Endothelial cell of umbilical vein (primary cell): ENCODE measurements around the gene GLOD4. TPM values are rescaled to one million over a fixed set of nuclear protein-coding genes. Genes with fewer than 3 reads are reported as not detected.
"Not testable (repeated sequence)": the region's sequence is repeated elsewhere in the genome, so short reads cannot be mapped to it uniquely, and the experiment has no call there.

Experiments
- BruUV-seq: library from RNA; stranded (reverse); fragments of 400-500 nt; replicated peaks from 2 replicates; lab custom pipeline; 2021; lab: Mats Ljungman, UMichigan
- CTCF ChIA-PET: fragments of 300-600, 350-600 bp; sonication (Branson Sonifier 250); formaldehyde crosslinking; loops from one replicate; lab custom pipeline; 2021; ENCODE audit warnings: antibody characterized with exemption, inconsistent platforms; lab: Charles Lee
- POLR2A ChIA-PET: fragments of 300-600, 350-600 bp; sonication (Branson Sonifier 250); formaldehyde crosslinking; loops from one replicate; lab custom pipeline; 2021; ENCODE audit warnings: antibody characterized with exemption, inconsistent platforms; lab: Charles Lee
- DNase-seq: peaks from one replicate; pipeline ENCODE4 v3.0.0-alpha.2; 2011; ENCODE audit warnings: low read depth, low spot score
- FAIRE-seq: peaks from 2 replicates; lab custom pipeline; 2011; peaks lifted over from hg19 to GRCh38; lab: Jason Lieb, UNC
- H2AFZ ChIP-seq: 2 replicates; pipeline ENCODE4 v1.6.0; 2012; ENCODE audit warnings: low read depth, low read length, control low read depth, inconsistent platforms
- H3K27ac ChIP-seq: 2 replicates; pipeline ENCODE4 v1.5.1; 2011; ENCODE audit warnings: low read depth, mild to moderate bottlenecking, control low read depth, low read length, moderate library complexity; ENCODE audit not compliant: insufficient read depth
- H3K27me3 ChIP-seq, 2 experiments: 2 replicates each; pipeline versions ENCODE4 v1.6.0 to v1.6.1; 2011; ENCODE audit warnings: low read length in 2 of 2, mixed read lengths in 1 of 2; ENCODE audit not compliant: control insufficient read depth in 2 of 2, insufficient read depth in 2 of 2
- H3K36me3 ChIP-seq, 2 experiments: 2 replicates in 1 of 2; 3 replicates in 1 of 2; pipeline ENCODE4 v1.5.1; 2011; ENCODE audit warnings: low read length in 2 of 2, mild to moderate bottlenecking in 1 of 2, moderate library complexity in 1 of 2; ENCODE audit not compliant: control insufficient read depth in 2 of 2, insufficient read depth in 2 of 2; ENCODE audit errors: extremely low read depth in 1 of 2
- H3K4me1 ChIP-seq: 3 replicates; pipeline ENCODE4 v1.5.1; 2011; ENCODE audit warnings: mild to moderate bottlenecking, low read length; ENCODE audit not compliant: control insufficient read depth, insufficient read depth; ENCODE audit errors: extremely low read depth
- H3K4me2 ChIP-seq: 2 replicates; pipeline ENCODE4 v1.6.1; 2011; ENCODE audit warnings: low read length, control low read depth, mixed read lengths; ENCODE audit not compliant: insufficient read depth
- H3K4me3 ChIP-seq, 3 experiments: fragments of 200-600 bp in 1 of 3; sonication (generic), shearing (Covaris generic) in 1 of 3; replicated peaks in 1 of 3; 2 replicates each; pipeline ENCODE4 v1.5.1; 2011 to 2016; ENCODE audit warnings: control low read depth in 3 of 3, low read length in 3 of 3, mild to moderate bottlenecking in 2 of 3, inconsistent platforms in 1 of 3, low read depth in 1 of 3, moderate library complexity in 1 of 3; ENCODE audit not compliant: insufficient read depth in 1 of 3
- H3K79me2 ChIP-seq: 2 replicates; pipeline ENCODE4 v1.6.0; 2012; ENCODE audit warnings: low read length, inconsistent platforms; ENCODE audit not compliant: control insufficient read depth, insufficient read depth
- H3K9ac ChIP-seq: replicated peaks from 2 replicates; pipeline ENCODE3; 2011; ENCODE audit warnings: low read length, control low read depth; ENCODE audit not compliant: insufficient read depth; ENCODE audit errors: extremely low read depth
- H3K9me1 ChIP-seq: replicated peaks from 3 replicates; pipeline ENCODE4 v1.6.0; 2011; ENCODE audit warnings: mild to moderate bottlenecking, low read length; ENCODE audit not compliant: control insufficient read depth, insufficient read depth; ENCODE audit errors: extremely low read depth
- H3K9me3 ChIP-seq: replicated peaks from 2 replicates; pipeline ENCODE4 v1.5.1; 2012; ENCODE audit warnings: low read length, inconsistent platforms; ENCODE audit not compliant: control insufficient read depth, insufficient read depth
- H4K20me1 ChIP-seq: replicated peaks from 2 replicates; pipeline ENCODE3; 2011; ENCODE audit warnings: mild to moderate bottlenecking, low read length; ENCODE audit not compliant: control insufficient read depth, insufficient read depth; ENCODE audit errors: extremely low read depth
- CTCF ChIP-seq, 2 donors: IDR thresholded peaks; 1 replicate in 1 of 2; 2 replicates in 1 of 2; pipeline ENCODE4 v1.5.1; 2011; ENCODE audit warnings: low read length in 2 of 2, mild to moderate bottlenecking in 2 of 2, moderate library complexity in 2 of 2, control low read depth in 1 of 2, inconsistent platforms in 1 of 2, low read depth in 1 of 2; ENCODE audit not compliant: insufficient read depth in 1 of 2; ENCODE audit errors: extremely low read depth in 1 of 2
- EZH2 ChIP-seq: IDR thresholded peaks from 2 replicates; pipeline ENCODE4 v1.6.1; 2012; ENCODE audit warnings: borderline replicate concordance, low read depth, mild to moderate bottlenecking, moderate library complexity, low read length, inconsistent platforms; ENCODE audit not compliant: severe bottlenecking
- FOS ChIP-seq: IDR thresholded peaks from 2 replicates; pipeline ENCODE4 v1.6.1; 2011; ENCODE audit warnings: mild to moderate bottlenecking, low read length, moderate library complexity, borderline replicate concordance; ENCODE audit not compliant: insufficient read depth
- GATA2 ChIP-seq: IDR thresholded peaks from 2 replicates; pipeline ENCODE4 v1.7.0; 2011; ENCODE audit warnings: low read depth, mild to moderate bottlenecking, moderate library complexity, mixed read lengths, low read length; ENCODE audit not compliant: insufficient read length, insufficient read depth
- JUN ChIP-seq: IDR thresholded peaks from 2 replicates; pipeline ENCODE4 v1.6.1; 2011; ENCODE audit warnings: borderline replicate concordance, low read depth; ENCODE audit not compliant: insufficient read length, insufficient read depth
- MAX ChIP-seq: IDR thresholded peaks from 2 replicates; pipeline ENCODE4 v1.6.1; 2011; ENCODE audit not compliant: insufficient read depth, insufficient read length
- MYC ChIP-seq: IDR thresholded peaks from one replicate; pipeline ENCODE4 v1.6.1; 2011; ENCODE audit warnings: mild to moderate bottlenecking, low read depth, low read length
- POLR2A ChIP-seq: IDR thresholded peaks from 2 replicates; pipeline ENCODE4 v1.6.1; 2012; ENCODE audit warnings: low read depth, mild to moderate bottlenecking, control low read depth, low read length
- POLR2AphosphoS5 ChIP-seq: IDR thresholded peaks from 2 replicates; pipeline ENCODE4 v1.6.1; 2012; ENCODE audit warnings: low read depth, mild to moderate bottlenecking, control low read depth, low read length, moderate library complexity; ENCODE audit not compliant: insufficient read depth
- dilution Hi-C: fragments of 300-500 bp; cut with MboI; formaldehyde crosslinking; loops from one replicate; pipeline ENCODE4 v1.15.0; 2019; ENCODE audit warnings: low sequenced_read_pairs; ENCODE audit not compliant: extremely low pct_ligation_motif_present
- intact Hi-C: fragments of 100-400 bp; cut with micrococcal nuclease; formaldehyde crosslinking; loops from one replicate; pipeline ENCODE4 v1.10.0; 2022
- polyA plus RNA-seq, 4 experiments: library from polyadenylated mRNA; depleted of rRNA in 3 of 4; stranded (reverse) in 3 of 4; unstranded in 1 of 4; fragments of >200 nt; gene quantifications; 2 replicates each; pipeline versions ENCODE4 v1.2.1 to v1.2.3, GENCODE V29; 2011 to 2012; ENCODE audit warnings: missing spikeins in 1 of 4
- total RNA-seq: library from RNA; stranded (reverse); gene quantifications from 2 replicates; pipeline ENCODE4 v1.2.3, GENCODE V29; 2021

Gene GLOD4
- total and polyA plus RNA-seq, 2 donors (not counting 3 experiments of a cell fraction or from before 2014, with no cell fraction given): 41.3 to 84.2 TPM

GRCh38 chr17:748604-749003 is 33.5 kb downstream of the GLOD4 start:
- H3K27me3 ChIP-seq, H4K20me1 ChIP-seq, H3K9me3 ChIP-seq, FAIRE-seq, DNase-seq, intact Hi-C loops, POLR2A ChIA-PET, dilution Hi-C loops, H2AFZ ChIP-seq, H3K27ac ChIP-seq, H3K4me3 ChIP-seq, H3K4me2 ChIP-seq, BruUV-seq, H3K4me1 ChIP-seq, H3K9me1 ChIP-seq, CTCF ChIA-PET, H3K9ac ChIP-seq: not testable (repeated sequence)
- peaks cover 71% of the 10 kb centered on the region for H3K79me2 ChIP-seq
- peaks cover 13 to 29% of the 10 kb centered on the region in 2 experiments for H3K36me3 ChIP-seq

- H3K4me3 ChIP-seq: no peak overlapping the region
- intact Hi-C loops: no loop called here
- H3K9ac ChIP-seq: no peak overlapping the region
- peaks cover 13 to 36% of the 10 kb centered on the region in 2 experiments for H3K36me3 ChIP-seq
- peaks cover 7% of the 10 kb centered on the region for H3K4me1 ChIP-seq
- DNase-seq: no peak
- TF ChIP-seq GATA2 (no peak), MAX (no peak), POLR2A (no peak), POLR2AphosphoS5 (no peak), EZH2 (no peak), CTCF (IDR thresholded peaks at IDR 0.05; ENCODE audit: extremely low read depth in 1 of 2, insufficient read depth in 1 of 2, low read depth in 1 of 2, low read length in 2 of 2) (no peak), JUN (no peak), MYC (no peak), FOS (no peak)
- BruUV-seq: no TSS peak
- FAIRE-seq: no peak
- H2AFZ ChIP-seq: no peak overlapping the region
- ChIA-PET CTCF (no interaction called here), POLR2A (interaction anchor here (0.5 kb wide), 1 partner anchor 93 kb away, joined by 4 read pairs; no protein-coding TSS in a partner anchor)
- no peaks in the 10 kb centered on the region for H3K9me1 ChIP-seq
- no peak overlapping the region for H3K27ac ChIP-seq
- dilution Hi-C loops: no loop called here
- no peak overlapping the region for H3K4me2 ChIP-seq
- H3K79me2 ChIP-seq: peaks cover 74% of the 10 kb centered on the region
- no peaks in the 10 kb centered on the region for H4K20me1 ChIP-seq
- H3K9me3 ChIP-seq: no peaks in the 10 kb centered on the region
- no peaks in the 10 kb centered on the region for H3K27me3 ChIP-seq
Measured at GRCh38 chr17:746783-747629, 35.1 kb downstream of the GLOD4 start.
